DMS53 (cell line): Measurements from ENCODE around the gene ZSCAN21.
A peak's percentile ranks its signal among the peaks of the same experiment; 100 is the strongest.

ENCODE experiments used
- DNase-seq: peaks from one replicate; lab custom pipeline; 2025; lab: John Stamatoyannopoulos, UW

The ZSCAN21 gene

DNA sequence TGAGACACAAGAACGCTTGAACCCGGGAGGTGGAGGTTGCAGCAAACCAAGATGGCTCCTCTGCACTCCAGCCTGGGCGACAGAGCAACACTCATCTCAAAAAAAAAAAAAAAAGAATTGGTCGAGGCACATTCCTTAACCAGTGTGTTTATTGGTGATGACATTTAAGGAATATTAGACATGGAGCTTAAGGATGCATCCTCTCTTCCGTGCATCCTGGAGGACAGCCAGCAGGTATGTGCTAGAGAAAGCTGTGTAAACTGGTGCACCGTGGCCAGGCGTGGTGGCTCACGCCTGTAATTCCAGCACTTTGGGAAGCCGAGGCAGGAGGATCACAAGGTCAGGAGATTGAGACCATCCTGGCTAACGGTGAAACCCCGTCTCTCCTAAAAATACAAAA is 22.4 kb upstream of the ZSCAN21 start:
- DNase-seq, result no peak

GRCh38 chr7:100029596-100029995 is 20.0 kb upstream of the ZSCAN21 start:
- no peak for DNase-seq

GRCh38 chr7:100033526-100033925 is 16.0 kb upstream of the ZSCAN21 start:
- DNase-seq, result no peak

- DNase-seq, result no peak
Observed at GRCh38 chr7:100034871-100035510, 14.6 kb upstream of the ZSCAN21 start.

- no peak for DNase-seq
Observed at GRCh38 chr7:100035876-100036275, 13.7 kb upstream of the ZSCAN21 start.

DNA sequence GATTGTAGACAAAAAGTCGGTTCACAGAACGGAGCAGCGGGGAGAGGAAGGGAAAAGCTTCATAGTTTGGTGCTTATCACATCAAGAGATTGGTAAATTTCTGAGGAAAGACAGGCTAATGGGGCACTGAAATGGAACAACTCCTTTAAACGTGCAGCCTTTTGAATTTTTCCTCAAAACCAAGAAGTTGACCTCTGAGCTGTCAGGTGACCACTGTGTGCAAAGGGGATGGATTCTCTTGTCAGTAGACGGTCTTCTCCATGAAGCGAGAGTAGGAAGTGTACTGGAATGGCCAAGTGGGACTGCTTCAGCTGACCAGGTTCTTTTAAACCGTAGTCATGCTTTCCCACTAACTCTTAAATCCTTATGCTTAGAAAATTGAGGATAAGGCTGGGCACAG is 11.2 kb upstream of the ZSCAN21 start:
- no peak for DNase-seq

- no peak for DNase-seq
Observed at GRCh38 chr7:100040575-100040974, 9.0 kb upstream of the ZSCAN21 start.

GRCh38 chr7:100044718-100045117 is 4.9 kb upstream of the ZSCAN21 start:
- DNase-seq, result peak; percentile 85

GRCh38 chr7:100048680-100049079 is 894 bp upstream of the ZSCAN21 start:
- DNase-seq, result peak; percentile 51

- no peak for DNase-seq
Observed at GRCh38 chr7:100051611-100052010, 2.0 kb downstream of the ZSCAN21 start.

- peak; percentile 91 for DNase-seq
Observed at GRCh38 chr7:100053215-100053614, 3.6 kb downstream of the ZSCAN21 start.

GRCh38 chr7:100057006-100057405 is 7.4 kb downstream of the ZSCAN21 start:
- no peak for DNase-seq

DNA sequence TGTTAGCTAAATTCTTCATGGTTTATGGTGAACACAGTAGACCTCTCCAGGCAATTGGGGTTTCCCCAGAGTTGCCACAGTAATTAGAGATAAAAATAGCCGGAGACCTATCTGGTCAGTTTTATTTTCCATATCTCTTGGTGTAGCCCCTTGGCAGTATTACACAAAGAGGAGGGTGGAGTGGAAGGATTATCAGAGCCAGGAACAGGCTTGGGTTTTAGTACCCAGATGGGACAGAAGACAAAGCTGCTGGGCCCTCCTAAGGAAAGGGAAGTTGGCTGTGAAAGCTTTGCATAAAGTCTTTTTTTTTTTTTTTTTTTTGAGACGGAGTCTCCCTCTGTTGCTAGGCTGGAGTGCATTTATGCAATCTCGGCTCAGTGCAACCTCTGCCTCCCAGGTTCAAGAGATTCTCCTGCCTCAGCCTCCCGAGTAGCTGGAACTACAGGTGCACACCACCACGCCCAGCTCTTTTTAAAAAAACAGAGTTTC is 9.7 kb downstream of the ZSCAN21 start:
- DNase-seq, result no peak

GRCh38 chr7:100061518-100062193 is 12.1 kb downstream of the ZSCAN21 start:
- DNase-seq, result no peak

DNA sequence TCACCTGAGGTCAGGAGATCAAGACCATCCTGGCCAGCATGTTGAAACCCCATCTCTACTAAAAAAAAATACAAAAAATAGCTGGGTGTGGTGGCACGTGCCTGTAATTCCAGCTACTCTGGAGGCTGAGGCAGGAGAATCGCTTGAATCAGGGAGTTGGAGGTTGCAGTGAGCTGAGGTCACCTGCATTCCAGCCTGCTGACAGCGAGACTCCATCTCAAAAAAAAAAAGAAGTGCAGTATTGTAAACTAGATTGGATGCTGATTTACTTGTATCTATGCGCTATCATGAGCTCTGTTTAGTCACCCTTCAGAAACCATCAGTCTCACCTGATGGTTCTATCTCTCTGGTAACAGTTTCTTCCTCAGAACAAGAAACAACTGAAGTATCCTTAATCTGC is 13.8 kb downstream of the ZSCAN21 start:
- no peak for DNase-seq

- no peak for DNase-seq
Observed at GRCh38 chr7:100064162-100064561, 14.6 kb downstream of the ZSCAN21 start.

DNA sequence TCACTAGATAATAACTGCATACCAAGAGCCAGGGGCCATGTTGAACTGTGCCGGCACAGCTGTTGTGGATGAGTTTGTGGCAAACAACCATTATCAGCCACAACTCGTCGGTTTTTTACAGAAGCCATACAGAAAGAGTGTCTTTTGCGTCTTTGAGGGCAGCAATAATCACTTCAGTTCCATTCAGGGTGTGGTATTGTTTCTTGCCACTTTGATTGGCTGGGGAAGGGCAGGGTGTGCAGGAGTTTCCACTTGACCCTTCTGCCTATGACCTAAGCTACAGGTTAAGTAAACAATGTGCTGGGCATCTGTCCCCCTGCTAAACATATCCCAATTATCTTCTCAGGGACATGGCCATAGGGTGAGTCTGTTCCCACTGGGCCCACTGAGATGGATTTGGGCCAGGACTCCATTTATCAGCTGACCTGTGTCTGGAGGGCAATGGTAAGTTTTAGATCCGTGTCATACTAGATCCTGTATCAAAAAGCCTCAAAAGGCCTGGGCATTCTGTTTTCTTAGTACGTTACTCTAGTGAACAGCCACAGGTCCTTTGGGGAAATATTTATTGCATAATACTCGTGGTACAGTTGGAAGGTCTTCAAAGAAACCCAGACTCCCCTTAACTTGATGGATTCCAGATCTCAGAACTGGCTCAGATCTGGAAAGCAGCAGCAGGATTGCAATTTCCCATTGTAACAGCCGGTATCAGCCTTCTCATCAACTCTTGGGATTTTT is 16.0 kb downstream of the ZSCAN21 start:
- peak; percentile 46 for DNase-seq

GRCh38 chr7:100066953-100067352 is 17.4 kb downstream of the ZSCAN21 start:
- DNase-seq, result no peak

DNA sequence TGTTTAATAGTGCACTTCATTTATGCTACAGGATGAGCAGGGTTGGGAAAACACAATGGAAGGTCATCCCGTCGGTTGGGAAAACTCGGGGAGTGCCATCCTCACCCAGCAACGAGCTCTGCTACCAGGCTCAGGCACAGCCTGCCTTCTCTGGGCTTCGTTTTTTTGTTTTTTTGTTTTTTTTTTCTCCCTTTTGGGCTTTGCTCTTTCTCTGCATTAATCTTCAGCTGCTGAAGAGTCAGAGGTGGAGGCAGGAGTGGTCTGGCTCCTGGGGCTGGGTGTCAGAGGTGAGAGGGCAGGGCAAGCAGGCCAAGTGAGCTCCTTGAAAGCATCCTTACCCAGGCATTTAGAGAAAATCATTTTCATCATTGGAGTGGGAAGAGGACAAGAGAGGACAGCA is 20.4 kb downstream of the ZSCAN21 start:
- no peak for DNase-seq

DNA sequence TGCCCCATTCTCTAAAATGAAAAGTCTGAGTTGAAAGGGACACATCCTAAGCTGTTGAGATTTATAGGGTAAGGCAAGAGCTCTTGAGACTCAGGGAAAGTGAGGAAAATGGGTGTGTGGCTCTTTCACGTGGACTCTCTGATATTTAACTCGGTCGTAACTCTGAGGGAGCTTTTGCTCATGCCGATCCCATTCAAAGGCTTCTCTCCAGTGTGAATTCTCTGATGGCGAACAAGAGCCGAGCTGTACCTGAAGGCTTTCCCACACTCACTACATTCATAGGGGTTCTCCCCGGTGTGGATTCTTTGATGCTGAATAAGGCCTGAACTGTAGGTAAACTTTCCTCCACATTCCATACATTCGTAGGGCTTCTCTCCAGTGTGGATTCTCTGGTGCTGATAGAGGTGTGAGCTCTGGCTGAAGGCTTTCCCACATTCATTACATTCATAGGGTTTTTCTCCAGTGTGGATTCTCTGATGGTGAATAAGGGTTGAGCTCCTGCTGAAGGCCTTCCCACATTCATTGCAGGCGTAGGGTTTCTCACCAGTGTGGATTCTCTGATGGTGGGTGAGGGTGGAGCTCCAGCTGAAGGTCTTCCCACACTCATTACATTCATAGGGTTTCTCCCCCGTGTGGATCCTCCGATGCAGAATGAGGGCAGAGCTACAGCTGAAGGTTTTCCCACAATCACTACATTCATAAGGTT is 21.6 kb downstream of the ZSCAN21 start:
- no peak for DNase-seq

DNA sequence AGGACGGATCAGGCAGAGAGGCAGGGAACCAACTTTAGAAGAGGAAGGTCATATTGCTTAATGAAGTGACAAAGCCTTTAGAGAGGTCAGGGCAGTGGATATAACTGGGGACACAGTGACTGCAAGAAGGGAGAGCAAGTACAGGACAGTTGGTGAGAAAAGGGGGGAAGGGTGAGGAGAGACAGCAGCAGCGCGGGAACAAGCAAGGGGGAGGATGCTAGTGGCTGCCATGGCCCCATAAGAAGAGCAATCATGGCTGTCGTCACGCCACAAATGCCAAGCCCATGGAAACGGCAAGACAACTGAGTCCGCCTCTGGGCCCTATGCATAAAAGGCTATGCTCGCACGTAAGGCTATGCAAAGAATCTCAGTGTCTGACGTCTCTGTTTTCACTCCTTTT is 22.9 kb downstream of the ZSCAN21 start:
- no peak for DNase-seq

DNA sequence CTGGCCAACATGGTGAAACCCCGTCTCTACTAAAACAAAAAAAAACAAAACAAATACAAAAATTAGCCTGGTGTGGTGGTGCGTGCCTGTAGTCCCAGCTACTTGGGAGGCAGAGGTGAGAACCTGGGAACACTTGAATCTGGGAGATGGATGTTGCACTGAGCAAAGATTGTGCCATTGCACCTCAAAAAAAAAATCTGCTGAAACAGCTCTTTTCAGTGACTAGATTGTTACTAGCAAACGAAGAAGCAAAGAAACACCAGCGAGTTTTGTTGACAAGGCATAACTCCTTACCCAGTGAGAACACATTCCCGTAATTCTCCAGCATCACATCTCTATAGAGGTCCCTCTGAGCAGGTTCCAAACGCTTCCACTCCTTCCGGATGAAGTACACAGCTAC is 25.3 kb downstream of the ZSCAN21 start:
- no peak for DNase-seq
